Osteoblast (primary cell): ENCODE data around the gene EHD1. TPM values are rescaled to one million over a fixed set of nuclear protein-coding genes. Genes with fewer than 3 reads are reported as not detected.

Experiments
- DNase-seq: peaks from one replicate; pipeline ENCODE4 v3.0.0; 2011; ENCODE audit warnings: low spot score, mixed read lengths; ENCODE audit not compliant: insufficient read length; ENCODE audit errors: missing footprints
- H2AFZ ChIP-seq: 2 replicates; pipeline ENCODE4 v1.6.0; 2011; ENCODE audit warnings: mild to moderate bottlenecking, low read length
- H3K27ac ChIP-seq: 2 replicates; pipeline ENCODE4 v1.5.1; 2011; ENCODE audit warnings: mild to moderate bottlenecking, low read depth, low read length, moderate library complexity
- H3K27me3 ChIP-seq: 2 replicates; pipeline ENCODE4 v1.6.0; 2012; ENCODE audit warnings: mild to moderate bottlenecking, control low read depth, inconsistent platforms, low read length, moderate library complexity; ENCODE audit not compliant: insufficient read depth
- H3K36me3 ChIP-seq: 2 replicates; pipeline ENCODE4 v1.5.1; 2011; ENCODE audit warnings: mild to moderate bottlenecking, low read length, control low read depth, moderate library complexity; ENCODE audit not compliant: insufficient read depth
- H3K4me1 ChIP-seq: 2 replicates; pipeline ENCODE4 v1.5.1; 2011; ENCODE audit warnings: mild to moderate bottlenecking, low read length, control low read depth, moderate library complexity; ENCODE audit not compliant: insufficient read depth
- H3K4me2 ChIP-seq: 2 replicates; pipeline ENCODE4 v1.6.0; 2011; ENCODE audit warnings: mild to moderate bottlenecking, low read length; ENCODE audit not compliant: insufficient read depth
- H3K4me3 ChIP-seq: fragments of 200-600 bp; sonication (generic); 3 replicates; pipeline ENCODE4 v1.5.1; 2012; ENCODE audit warnings: mild to moderate bottlenecking, low read length, inconsistent platforms; ENCODE audit not compliant: insufficient read depth
- H3K79me2 ChIP-seq: 2 replicates; pipeline ENCODE4 v1.6.0; 2012; ENCODE audit warnings: mild to moderate bottlenecking, low read length, control low read depth, inconsistent platforms; ENCODE audit not compliant: insufficient read depth
- H3K9me3 ChIP-seq: 2 replicates; pipeline ENCODE4 v1.5.1; 2011; ENCODE audit warnings: low read depth, low read length, control low read depth
- H4K20me1 ChIP-seq: 2 replicates; pipeline ENCODE4 v1.6.0; 2012; ENCODE audit warnings: mild to moderate bottlenecking, low read length, control low read depth; ENCODE audit not compliant: insufficient read depth
- CTCF ChIP-seq: IDR thresholded peaks from 2 replicates; pipeline ENCODE4 v1.5.1; 2011; ENCODE audit warnings: mild to moderate bottlenecking, low read depth, low read length, moderate library complexity; ENCODE audit errors: extremely low read depth
- total RNA-seq: library from RNA; depleted of rRNA; stranded (reverse); fragments of >200 nt; gene quantifications from 2 replicates; pipeline ENCODE4 v1.2.3, GENCODE V29; 2012

EHD1 gene
- total RNA-seq, 1 donor = 51.4 TPM

GRCh38 chr11:64875369-64876228 lies 2.8 kb downstream of the EHD1 start:
- Histone ChIP-seq H3K4me2 (peak overlapping the region; percentile 94), H3K27ac (peak overlapping the region; percentile 83), H2AFZ (no peak overlapping the region), H3K79me2 (peaks cover 71% of the 10 kb centered on the region), H3K36me3 (peaks cover 31% of the 10 kb centered on the region), H3K9me3 (no peaks in the 10 kb centered on the region), H3K4me3 (peak overlapping the region; percentile 90), H4K20me1 (peaks cover 61% of the 10 kb centered on the region), H3K27me3 (no peaks in the 10 kb centered on the region), H3K4me1 (peaks cover 40% of the 10 kb centered on the region)
- no peak for DNase-seq
- peak; percentile 12 for TF ChIP-seq CTCF

DNA sequence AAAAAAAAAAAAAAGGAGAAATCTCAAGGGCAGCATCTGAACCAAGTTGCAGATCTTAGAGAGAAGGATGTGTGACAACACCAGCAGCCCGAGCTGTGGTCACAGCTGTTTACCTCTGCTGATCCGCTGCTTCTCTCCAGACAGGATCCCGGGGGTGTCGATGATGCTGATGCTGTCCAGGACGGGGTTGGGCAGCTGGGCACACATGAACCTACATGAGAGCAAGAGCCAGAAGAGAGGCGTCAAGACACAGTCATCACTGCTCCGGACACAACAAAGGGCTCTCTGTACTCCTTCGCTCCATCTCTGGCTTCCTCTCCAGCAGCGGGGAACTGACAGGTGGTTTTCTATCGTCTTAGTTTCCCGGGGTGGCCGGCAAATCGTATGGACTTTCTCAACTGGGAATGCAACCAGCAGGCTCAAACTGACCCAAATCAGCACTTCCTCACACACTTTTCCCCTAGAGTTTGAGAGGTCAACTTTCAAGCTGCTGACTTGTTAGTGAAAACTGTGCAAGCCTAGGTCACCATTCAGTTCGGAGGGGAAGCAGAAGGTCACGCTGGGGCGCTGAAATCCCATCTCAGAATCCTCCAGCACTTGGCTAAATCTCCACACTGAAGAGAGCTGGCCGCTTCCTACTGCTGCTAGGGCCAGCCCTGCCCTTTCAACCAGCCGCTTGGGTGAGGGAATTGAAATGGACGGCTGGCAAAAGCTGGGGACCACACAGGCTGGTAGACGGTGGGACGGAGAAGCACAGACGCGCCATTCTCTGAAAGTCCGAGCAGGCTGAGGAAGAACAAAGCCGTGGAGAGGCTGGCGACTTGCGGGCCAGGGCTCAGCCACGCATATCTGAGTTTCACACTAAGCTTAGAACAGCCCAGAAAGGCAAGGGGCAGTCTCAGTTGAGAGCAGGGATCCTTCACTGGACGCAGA lies 3.8 kb downstream of the EHD1 start:
- H3K27me3 ChIP-seq = no peaks in the 10 kb centered on the region
- no peak overlapping the region for H3K4me3 ChIP-seq
- H3K36me3 ChIP-seq = peaks cover 36% of the 10 kb centered on the region
- peaks cover 70% of the 10 kb centered on the region for H4K20me1 ChIP-seq
- H3K79me2 ChIP-seq = peaks cover 81% of the 10 kb centered on the region
- no peak for TF ChIP-seq CTCF
- peaks cover 40% of the 10 kb centered on the region for H3K4me1 ChIP-seq
- no peak overlapping the region for H2AFZ ChIP-seq
- no peak overlapping the region for H3K4me2 ChIP-seq
- H3K9me3 ChIP-seq = no peaks in the 10 kb centered on the region
- no peak overlapping the region for H3K27ac ChIP-seq
- DNase-seq = no peak

GRCh38 chr11:64872790-64873488 lies 5.5 kb downstream of the EHD1 start:
- no peak overlapping the region for H2AFZ ChIP-seq
- peaks cover 93% of the 10 kb centered on the region for H3K79me2 ChIP-seq
- H3K27ac ChIP-seq = peak overlapping the region; percentile 2
- no peak for TF ChIP-seq CTCF
- peaks cover 49% of the 10 kb centered on the region for H3K4me1 ChIP-seq
- H4K20me1 ChIP-seq = peaks cover 84% of the 10 kb centered on the region
- no peak overlapping the region for H3K4me2 ChIP-seq
- DNase-seq = no peak
- no peaks in the 10 kb centered on the region for H3K9me3 ChIP-seq
- H3K4me3 ChIP-seq = no peak overlapping the region
- peaks cover 44% of the 10 kb centered on the region for H3K36me3 ChIP-seq
- no peaks in the 10 kb centered on the region for H3K27me3 ChIP-seq
